Activated T-helper 1 cell treated with anti-CD3 and anti-CD28 coated beads, Interleukin-12 subunit alpha, Interleukin-12 subunit beta, Interleukin-2, Interleukin-4 antibody, amounts not matched to agents 30 ng/mL and 10 ng/mL and 1 ng/mL, durations not matched to agents 14 hours and 24 hours and 36 hours (primary cell): ENCODE results near the gene BCAR3. TPM values are rescaled to one million over a fixed set of nuclear protein-coding genes. Genes with fewer than 3 reads are reported as not detected.
"Not testable (repeated sequence)": the region's sequence is repeated elsewhere in the genome, so short reads cannot be mapped to it uniquely, and the experiment has no call there.

Source experiments
- DNase-seq: peaks from one replicate; pipeline ENCODE4 v3.0.0; 2021; ENCODE audit warnings: low spot score
- H3K27ac Mint-ChIP-seq: one replicate; pipeline ENCODE4 v1.8.0; 2021; ENCODE audit warnings: mild to moderate bottlenecking, mixed read lengths
- H3K27me3 Mint-ChIP-seq: one replicate; pipeline ENCODE4 v1.8.0; 2022; ENCODE audit warnings: mild to moderate bottlenecking, moderate library complexity, mixed read lengths; ENCODE audit not compliant: insufficient read depth
- H3K36me3 Mint-ChIP-seq: one replicate; pipeline ENCODE4 v1.8.0; 2021; ENCODE audit warnings: low read depth, mixed read lengths
- H3K4me1 Mint-ChIP-seq: one replicate; pipeline ENCODE4 v1.8.0; 2021; ENCODE audit warnings: low read depth, mixed read lengths
- H3K4me3 Mint-ChIP-seq: one replicate; pipeline ENCODE4 v1.8.0; 2021; ENCODE audit warnings: mild to moderate bottlenecking, moderate library complexity, mixed read lengths
- H3K9me3 Mint-ChIP-seq: one replicate; pipeline ENCODE4 v1.8.0; 2021; ENCODE audit warnings: mixed read lengths
- intact Hi-C: fragments of 100-400 bp; cut with micrococcal nuclease; formaldehyde crosslinking; loops from one replicate; pipeline ENCODE4 v1.15.1; 2024
- total RNA-seq: library from RNA; stranded (reverse); gene quantifications from 2 replicates; pipeline ENCODE4 v1.2.3, GENCODE V29; 2022

The BCAR3 gene
- total RNA-seq, 1 donor from 2014 or later = 1.1 TPM

DNA sequence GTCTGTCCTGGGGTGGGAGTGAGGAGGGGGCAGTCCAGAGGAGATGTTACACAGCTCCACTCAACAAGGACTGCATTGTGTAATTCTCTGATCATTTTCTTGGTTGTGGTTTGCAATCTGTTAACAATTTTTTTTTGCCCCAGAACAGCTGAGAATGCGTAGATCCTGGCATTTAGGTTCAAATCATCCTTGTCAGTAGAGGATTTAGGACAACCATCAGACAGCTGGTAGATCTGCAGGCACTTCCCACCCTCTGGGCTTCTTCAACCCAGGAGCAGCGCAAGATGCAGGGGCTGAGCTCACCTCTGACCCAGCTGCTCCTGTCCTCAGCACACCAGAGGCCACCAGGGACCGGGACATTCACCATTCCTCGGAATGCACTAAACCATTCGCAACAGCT lies 13.5 kb downstream of the BCAR3 start:
- Mint-ChIP-seq H3K27ac (no peak overlapping the region), H3K4me1 (no peaks in the 10 kb centered on the region), H3K36me3 (no peaks in the 10 kb centered on the region), H3K4me3 (no peak overlapping the region), H3K27me3 (peaks cover 4% of the 10 kb centered on the region), H3K9me3 (no peaks in the 10 kb centered on the region)
- intact Hi-C loops = no loop called here
- DNase-seq = no peak

DNA sequence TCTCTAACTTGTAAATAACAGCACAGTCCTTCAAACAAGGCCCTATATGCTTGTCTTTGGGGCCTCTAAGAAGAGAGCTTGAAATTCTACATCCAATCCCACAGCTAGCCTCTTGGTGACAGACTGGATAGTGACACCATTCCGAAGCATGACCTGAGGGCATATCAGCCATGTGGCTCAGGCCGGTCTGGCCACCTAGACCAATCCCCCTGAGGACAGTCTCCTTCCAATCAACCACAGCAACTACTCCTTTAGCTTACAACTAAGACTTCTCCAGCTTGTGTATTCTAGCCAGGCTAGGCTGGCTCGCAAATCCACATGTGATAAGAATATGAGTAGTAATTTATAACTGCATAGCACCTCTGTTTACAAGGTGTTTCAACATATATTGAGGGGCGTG lies 14.0 kb downstream of the BCAR3 start:
- H3K4me3 Mint-ChIP-seq = no peak overlapping the region
- no peaks in the 10 kb centered on the region for H3K9me3 Mint-ChIP-seq
- peaks cover under 1% of the 10 kb centered on the region for H3K4me1 Mint-ChIP-seq
- no peaks in the 10 kb centered on the region for H3K36me3 Mint-ChIP-seq
- intact Hi-C loops = no loop called here
- peaks cover 4% of the 10 kb centered on the region for H3K27me3 Mint-ChIP-seq
- no peak for DNase-seq
- no peak overlapping the region for H3K27ac Mint-ChIP-seq

DNA sequence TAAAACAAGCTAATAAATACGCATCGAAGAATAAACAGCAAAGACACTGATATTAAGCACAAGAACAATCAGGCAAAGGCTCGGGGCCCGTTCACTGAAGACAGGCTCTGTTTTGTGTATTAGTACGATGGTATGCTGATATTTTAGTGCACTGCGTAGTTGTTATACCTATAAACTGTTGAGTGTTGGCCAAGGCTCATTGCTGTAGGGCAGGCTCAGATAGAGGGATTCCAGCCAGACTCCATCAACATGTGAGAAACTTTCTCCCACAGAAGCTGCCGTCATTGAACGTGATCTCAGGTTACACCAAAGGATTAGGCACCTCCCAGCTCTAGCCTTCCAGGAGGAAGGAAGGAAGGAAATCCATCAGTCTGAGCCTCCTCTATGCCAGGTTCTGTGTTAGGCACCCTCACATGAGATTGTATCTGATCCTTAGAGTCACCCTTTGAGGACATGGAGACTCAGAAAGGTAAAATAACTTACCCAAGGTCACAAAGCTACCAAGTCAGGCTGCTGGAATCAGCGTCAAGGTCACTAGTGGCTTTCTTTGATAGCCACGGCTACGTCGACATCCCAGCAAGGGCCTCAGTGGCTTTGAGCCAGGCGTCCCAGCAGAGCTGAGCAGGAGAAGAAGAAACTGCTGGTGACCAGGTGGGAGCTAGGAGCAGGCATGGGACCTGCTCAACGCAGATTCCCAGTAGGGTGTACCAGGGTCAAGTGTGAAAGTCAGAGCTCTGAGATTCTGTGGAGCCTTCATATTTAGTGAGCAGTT lies 14.8 kb downstream of the BCAR3 start:
- peaks cover 4% of the 10 kb centered on the region for H3K27me3 Mint-ChIP-seq
- H3K27ac Mint-ChIP-seq = no peak overlapping the region
- no peaks in the 10 kb centered on the region for H3K36me3 Mint-ChIP-seq
- H3K9me3 Mint-ChIP-seq = no peaks in the 10 kb centered on the region
- no peak for DNase-seq
- H3K4me3 Mint-ChIP-seq = no peak overlapping the region
- H3K4me1 Mint-ChIP-seq = peaks cover 5% of the 10 kb centered on the region
- intact Hi-C loops = no loop called here

DNA sequence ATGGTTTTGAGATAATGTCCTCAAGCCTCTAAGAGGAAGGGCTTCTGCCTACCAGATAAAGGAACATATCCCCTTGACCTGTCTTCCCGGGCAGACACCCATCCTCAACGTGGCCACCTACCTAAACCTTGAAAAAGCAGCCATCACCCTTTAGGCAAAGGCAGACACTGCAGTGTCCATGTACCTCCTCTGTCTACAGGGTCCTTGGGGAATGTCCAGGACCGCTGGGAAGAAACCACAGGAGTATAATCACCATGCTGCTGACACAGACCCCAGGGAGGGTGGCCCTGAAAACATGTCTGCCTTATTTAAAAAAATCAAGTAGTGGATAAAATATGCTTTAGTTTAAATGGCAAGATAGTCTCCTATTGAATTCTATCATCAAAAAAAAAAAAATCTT lies 16.6 kb downstream of the BCAR3 start:
- intact Hi-C loops = no loop called here
- peaks cover 4% of the 10 kb centered on the region for H3K27me3 Mint-ChIP-seq
- peaks cover 5% of the 10 kb centered on the region for H3K4me1 Mint-ChIP-seq
- no peaks in the 10 kb centered on the region for H3K9me3 Mint-ChIP-seq
- H3K27ac Mint-ChIP-seq = no peak overlapping the region
- no peak overlapping the region for H3K4me3 Mint-ChIP-seq
- DNase-seq = no peak
- no peaks in the 10 kb centered on the region for H3K36me3 Mint-ChIP-seq

DNA sequence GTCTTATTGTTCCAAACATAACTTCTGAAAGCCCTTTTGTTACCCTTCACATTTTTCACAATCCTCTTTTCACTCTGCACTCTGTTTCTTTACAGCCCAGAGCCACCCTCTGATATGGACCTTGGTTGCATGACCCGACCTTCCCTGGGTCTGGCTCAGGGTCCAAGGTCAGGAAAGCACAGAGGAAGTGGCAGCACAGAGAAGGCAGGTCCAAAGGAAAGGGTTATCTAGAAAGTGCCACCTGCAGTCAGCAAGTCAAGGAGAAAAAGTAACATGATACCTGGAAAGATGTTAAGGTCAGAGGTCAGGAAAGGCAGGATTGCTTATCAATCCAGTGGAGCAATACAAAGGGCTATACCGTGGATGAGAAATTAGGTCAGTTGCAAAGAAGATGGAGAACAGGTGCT lies 18.4 kb downstream of the BCAR3 start:
- H3K36me3 Mint-ChIP-seq = no peaks in the 10 kb centered on the region
- DNase-seq = no peak

DNA sequence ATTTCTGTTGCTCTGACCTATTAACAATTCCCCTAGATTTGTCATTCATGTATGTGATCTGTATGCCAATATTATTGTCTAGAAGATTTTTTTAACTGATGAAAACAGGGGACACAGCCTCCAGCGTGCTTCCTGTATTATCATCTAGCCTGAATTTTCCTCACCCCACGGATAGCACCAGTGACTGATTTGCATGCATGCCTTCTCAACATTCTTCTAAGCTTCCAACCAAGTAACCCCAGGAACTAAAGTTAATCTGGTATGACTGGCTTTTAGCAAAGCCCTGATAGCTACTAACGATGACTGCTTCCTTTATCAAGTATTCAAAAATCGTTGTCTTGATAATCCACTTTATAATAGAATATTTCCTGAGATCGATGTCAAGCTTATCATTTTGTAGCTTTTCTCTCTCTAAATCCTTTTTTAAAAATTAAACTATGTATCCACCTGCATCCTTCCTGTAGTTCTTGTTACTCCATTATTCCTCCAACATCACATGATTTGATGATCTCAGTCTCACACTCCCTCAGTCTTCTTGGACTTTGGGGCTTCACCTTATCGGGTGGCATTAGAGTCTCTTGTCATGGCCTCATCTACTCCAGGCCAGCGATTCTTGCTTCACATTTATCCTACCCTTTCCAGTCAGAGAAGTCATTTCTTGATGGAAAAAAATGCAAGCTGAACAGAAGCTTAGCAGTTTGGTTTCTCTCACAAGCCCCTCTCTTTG lies 19.0 kb downstream of the BCAR3 start:
- DNase-seq = no peak
- no peaks in the 10 kb centered on the region for H3K36me3 Mint-ChIP-seq
- H3K4me3 Mint-ChIP-seq = no peak overlapping the region
- peaks cover 3% of the 10 kb centered on the region for H3K27me3 Mint-ChIP-seq
- H3K9me3 Mint-ChIP-seq = no peaks in the 10 kb centered on the region
- intact Hi-C loops = no loop called here
- peaks cover 5% of the 10 kb centered on the region for H3K4me1 Mint-ChIP-seq
- H3K27ac Mint-ChIP-seq = no peak overlapping the region

More for the DNA sequence above, 18.4 kb downstream of the BCAR3 start:
- Mint-ChIP-seq H3K4me1 (peaks cover 5% of the 10 kb centered on the region), H3K27me3 (peaks cover 3% of the 10 kb centered on the region), H3K9me3 (no peaks in the 10 kb centered on the region), H3K4me3 (no peak overlapping the region), H3K27ac (no peak overlapping the region)
- intact Hi-C loops = no loop called here

DNA sequence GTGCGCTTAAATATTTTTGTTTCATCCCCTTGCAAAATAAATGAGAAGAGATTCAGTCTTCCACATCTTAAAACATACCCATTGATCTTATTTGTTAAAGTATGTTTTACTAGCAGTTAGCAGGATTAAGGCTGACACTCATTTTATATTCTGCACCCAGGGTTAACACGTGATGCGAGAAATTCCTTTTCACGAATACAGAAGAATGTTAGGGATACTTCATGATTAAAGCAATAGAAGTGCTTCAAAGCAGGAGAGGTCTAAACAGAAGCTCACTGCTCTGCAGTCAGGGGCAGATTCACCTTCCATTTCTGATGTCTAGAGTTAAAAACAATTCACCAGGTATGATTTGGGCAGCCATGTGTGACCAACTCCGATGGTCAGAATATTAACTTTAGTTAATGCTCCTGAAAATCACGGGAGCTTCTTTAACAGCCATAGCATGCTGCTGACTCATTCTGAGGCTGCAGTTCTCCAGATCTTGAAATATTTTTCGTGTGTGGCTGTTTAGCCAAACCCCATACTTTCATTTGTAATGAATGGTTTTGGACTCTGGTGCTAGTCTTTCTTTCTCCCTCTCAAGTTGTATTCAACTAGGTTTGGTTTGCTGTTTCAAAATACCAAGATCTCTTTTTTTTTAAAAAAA lies 19.7 kb downstream of the BCAR3 start:
- Mint-ChIP-seq H3K27ac (no peak overlapping the region), H3K36me3 (no peaks in the 10 kb centered on the region), H3K4me3 (no peak overlapping the region), H3K9me3 (no peaks in the 10 kb centered on the region), H3K4me1 (peaks cover 5% of the 10 kb centered on the region), H3K27me3 (peaks cover 3% of the 10 kb centered on the region)
- intact Hi-C loops = no loop called here
- no peak for DNase-seq

DNA sequence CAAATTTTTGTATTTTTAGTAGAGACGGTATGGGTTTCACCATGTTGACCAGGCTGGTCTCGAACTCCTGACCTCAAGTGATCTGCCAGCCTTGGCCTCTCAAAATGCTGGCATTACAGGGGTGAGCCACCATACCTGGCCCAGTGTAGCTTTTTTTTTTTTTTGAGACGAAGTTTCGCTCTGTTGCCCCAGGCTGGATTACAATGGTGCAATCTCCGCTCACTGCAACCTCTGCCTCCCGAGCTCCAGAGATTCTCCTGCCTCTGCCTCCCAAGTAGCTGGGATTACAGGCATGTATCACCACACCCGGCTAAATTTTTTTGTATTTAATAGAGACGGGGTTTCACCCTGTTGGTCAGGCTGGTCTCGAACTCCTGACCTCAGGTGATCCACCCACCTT lies 20.3 kb downstream of the BCAR3 start:
- not testable (repeated sequence) for DNase-seq, H3K27ac Mint-ChIP-seq, H3K9me3 Mint-ChIP-seq

DNA sequence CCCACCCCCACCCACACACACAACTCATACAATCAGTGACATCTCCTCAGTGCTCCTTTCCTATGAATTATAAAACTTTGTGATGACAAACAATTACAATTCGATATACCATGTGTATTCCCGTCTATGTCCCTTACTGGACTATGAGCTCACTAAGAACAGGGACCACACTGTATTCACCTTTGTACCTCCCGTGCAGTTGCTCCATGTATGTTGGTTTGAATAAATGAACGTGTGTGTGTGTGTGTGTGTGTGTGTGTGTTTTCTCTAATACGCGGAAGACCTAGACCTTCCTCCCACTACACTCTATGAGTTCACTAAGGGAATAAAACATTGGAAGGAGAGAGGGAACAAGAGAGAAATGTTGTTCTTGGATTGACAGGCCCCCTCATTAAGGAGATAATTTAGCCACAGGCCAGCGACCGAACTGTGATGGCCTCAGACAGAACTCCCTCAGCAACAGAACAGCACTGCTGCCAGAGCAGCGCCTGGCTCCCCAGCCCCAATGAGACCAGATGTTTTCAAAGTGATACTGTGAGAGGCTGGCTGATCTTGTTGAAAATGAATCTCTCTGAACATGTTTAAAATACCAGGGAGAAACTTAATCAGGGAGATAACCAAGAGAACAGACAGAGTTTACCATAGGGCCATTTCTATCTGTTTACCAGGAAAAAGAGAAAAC lies 21.7 kb downstream of the BCAR3 start:
- H3K27me3 Mint-ChIP-seq = peaks cover 12% of the 10 kb centered on the region
- H3K27ac Mint-ChIP-seq = no peak overlapping the region
- peaks cover 5% of the 10 kb centered on the region for H3K4me1 Mint-ChIP-seq
- DNase-seq = no peak
- intact Hi-C loops = no loop called here
- no peaks in the 10 kb centered on the region for H3K36me3 Mint-ChIP-seq
- no peaks in the 10 kb centered on the region for H3K9me3 Mint-ChIP-seq
- no peak overlapping the region for H3K4me3 Mint-ChIP-seq

More for the DNA sequence above, 20.3 kb downstream of the BCAR3 start:
- H3K36me3 Mint-ChIP-seq, H3K4me3 Mint-ChIP-seq, H3K4me1 Mint-ChIP-seq, H3K27me3 Mint-ChIP-seq, intact Hi-C loops: not testable (repeated sequence)

DNA sequence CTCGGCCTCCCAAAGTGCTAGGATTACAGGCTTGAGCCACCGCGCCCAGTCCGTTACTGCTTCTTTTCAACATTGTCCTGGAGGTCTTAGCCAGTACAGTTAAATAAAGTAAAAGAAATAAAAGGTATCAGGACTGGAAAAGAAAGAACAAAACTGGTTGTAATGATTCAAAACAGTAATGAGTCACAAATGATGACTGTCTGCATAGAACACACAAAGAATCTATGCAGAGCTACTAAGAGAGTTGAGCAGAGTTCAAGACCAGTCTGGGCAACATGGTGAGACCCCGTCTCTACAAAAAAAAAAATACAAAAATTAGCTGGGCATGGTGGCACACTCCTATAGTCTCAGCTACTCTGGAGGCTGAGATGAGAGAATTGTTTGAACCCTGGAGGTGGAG lies 23.4 kb downstream of the BCAR3 start:
- H3K27me3 Mint-ChIP-seq = peaks cover 14% of the 10 kb centered on the region
- DNase-seq = no peak
- H3K36me3 Mint-ChIP-seq = no peaks in the 10 kb centered on the region
- H3K4me1 Mint-ChIP-seq = peaks cover 5% of the 10 kb centered on the region
- intact Hi-C loops = no loop called here
- H3K9me3 Mint-ChIP-seq = no peaks in the 10 kb centered on the region
- no peak overlapping the region for H3K27ac Mint-ChIP-seq
- H3K4me3 Mint-ChIP-seq = no peak overlapping the region

DNA sequence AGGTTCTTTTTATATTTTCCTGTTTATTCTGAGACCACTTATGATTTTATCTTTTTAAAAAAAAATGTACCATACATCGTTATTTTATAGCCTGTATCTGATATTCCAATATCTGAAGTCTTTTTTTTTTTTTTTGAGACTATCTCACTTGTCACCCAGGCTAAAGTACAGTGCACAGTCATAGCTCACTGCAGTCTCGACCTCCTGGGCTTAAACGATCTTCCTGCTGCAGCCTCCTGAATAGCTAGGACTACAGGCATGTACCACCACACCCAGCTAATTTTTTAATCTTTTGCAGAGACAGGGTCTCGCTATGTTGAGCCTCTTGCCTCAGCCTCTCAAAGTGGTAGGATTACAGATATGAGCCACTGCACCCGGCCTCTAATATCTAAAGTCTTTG lies 25.1 kb downstream of the BCAR3 start:
- Mint-ChIP-seq H3K9me3 (no peaks in the 10 kb centered on the region), H3K27ac (no peak overlapping the region), H3K4me1 (no peaks in the 10 kb centered on the region), H3K4me3 (no peak overlapping the region), H3K36me3 (no peaks in the 10 kb centered on the region), H3K27me3 (peaks cover 14% of the 10 kb centered on the region)
- intact Hi-C loops = no loop called here
- no peak for DNase-seq

DNA sequence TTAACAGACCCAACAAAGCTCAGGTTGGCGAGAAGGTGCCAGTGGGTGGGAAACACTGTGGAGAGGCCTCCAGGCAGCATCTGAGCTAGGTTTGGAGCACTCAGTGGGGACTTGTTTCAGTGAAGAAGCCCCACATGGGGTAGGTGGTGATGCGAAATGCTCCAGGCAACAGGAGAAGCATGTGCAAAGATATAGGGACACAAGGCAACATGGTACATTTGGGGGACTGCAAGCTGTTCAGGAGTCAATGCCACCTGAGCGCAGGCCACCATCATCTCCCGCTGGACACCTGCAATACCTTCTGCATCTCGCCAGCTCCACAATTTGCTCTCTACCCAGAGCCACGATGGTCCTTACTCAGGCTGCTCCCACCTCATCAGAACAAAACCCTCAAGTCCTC lies 28.0 kb downstream of the BCAR3 start:
- no peaks in the 10 kb centered on the region for H3K4me1 Mint-ChIP-seq
- no peak for DNase-seq
- H3K4me3 Mint-ChIP-seq = no peak overlapping the region
- no peaks in the 10 kb centered on the region for H3K9me3 Mint-ChIP-seq
- intact Hi-C loops = no loop called here
- H3K27me3 Mint-ChIP-seq = peaks cover 27% of the 10 kb centered on the region
- H3K27ac Mint-ChIP-seq = no peak overlapping the region
- H3K36me3 Mint-ChIP-seq = no peaks in the 10 kb centered on the region
